ENCODE measurements around the gene ZFYVE9. TPM values are rescaled to one million over a fixed set of nuclear protein-coding genes. Genes with fewer than 3 reads are reported as not detected.

ZFYVE9 gene
- total and polyA plus RNA-seq, 2 experiments from 2014 or later, result 5.4 to 27.3 TPM

DNA sequence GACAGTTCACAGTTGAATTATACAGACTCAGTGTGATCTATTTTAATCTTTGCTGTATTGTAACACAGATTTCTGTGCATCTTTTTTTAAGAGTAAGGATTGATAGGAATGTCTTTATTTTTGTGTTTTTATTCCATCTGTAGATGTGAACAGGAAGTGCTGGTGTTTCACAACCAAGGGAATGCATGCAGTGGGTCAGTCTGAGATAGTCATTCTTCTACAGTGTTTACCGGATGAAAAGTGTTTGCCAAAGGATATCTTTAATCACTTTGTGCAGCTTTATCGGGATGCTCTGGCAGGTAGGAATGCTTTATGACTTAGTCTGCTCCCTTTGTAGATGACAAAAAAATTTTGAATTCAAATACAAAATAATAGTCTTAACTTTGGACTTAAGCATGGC is 139.6 kb downstream of the ZFYVE9 start (continued):
- TF ChIP-seq CTCF (conservative IDR thresholded peaks at IDR 0.05; ENCODE audit: low read depth in 2 of 2) (no peak), STAT1 (IDR thresholded peaks at IDR 0.05; ENCODE audit: unreplicated experiment) (no peak)

DNA sequence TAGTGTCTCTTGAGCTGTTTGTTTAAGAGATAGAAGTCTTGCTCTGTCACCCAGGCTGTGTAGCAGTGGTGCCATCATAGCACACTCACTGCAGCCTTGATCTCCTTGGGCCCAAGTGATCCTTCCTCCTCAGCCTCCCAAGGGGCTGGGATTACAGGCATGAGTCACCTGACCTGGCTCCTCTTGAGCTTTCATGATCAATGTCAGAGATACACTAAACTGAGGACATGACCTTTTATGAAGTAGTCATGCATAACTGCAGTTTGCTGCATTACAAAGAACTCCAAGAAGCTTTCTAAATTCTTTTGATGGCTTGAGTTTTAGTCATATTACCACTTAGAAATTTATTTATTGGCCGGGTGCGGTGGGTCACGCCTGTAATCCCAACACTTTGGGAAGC is 146.4 kb downstream of the ZFYVE9 start:
- Histone ChIP-seq H3K4me2 (no peak overlapping the region), H4K20me1 (replicated peaks; ENCODE audit: insufficient read depth) (no peaks in the 10 kb centered on the region), H3K79me2 (replicated peaks; ENCODE audit: insufficient read depth) (no peaks in the 10 kb centered on the region), H3K4me3 (no peak overlapping the region), H3K9me2 (ENCODE audit: insufficient read depth) (no peaks in the 10 kb centered on the region), H3K36me3 (ENCODE audit: insufficient read depth) (no peaks in the 10 kb centered on the region), H3K27me3 (ENCODE audit: insufficient read depth) (no peaks in the 10 kb centered on the region), H3K27ac (ENCODE audit: low read depth) (no peak overlapping the region), H2AFZ (no peak overlapping the region), H3F3A (replicated peaks; ENCODE audit: low read depth) (no peaks in the 10 kb centered on the region), H3K4me1 (ENCODE audit: insufficient read depth) (no peaks in the 10 kb centered on the region)
- no peak overlapping the region for H3K27ac Mint-ChIP-seq
- no peaks in the 10 kb centered on the region for H3K4me1 Mint-ChIP-seq
- ATAC-seq (no peak), DNase-seq (ENCODE audit: low spot score) (no peak)
- peaks cover 6% of the 10 kb centered on the region for H3K27me3 Mint-ChIP-seq (ENCODE audit: insufficient read depth, low read depth, poor library complexity)
- no peak for TF ChIP-seq EZH2 (IDR thresholded peaks at IDR 0.05; ENCODE audit: low read depth, unreplicated experiment)
- no peak for TF ChIP-seq ZNF331 (CRISPR knock-in tag; IDR thresholded peaks at IDR 0.05; ENCODE audit: low read depth)
- no peak for TF ChIP-seq STAT1 (IDR thresholded peaks at IDR 0.05; ENCODE audit: unreplicated experiment)
- no peak for TF ChIP-seq JUNB (IDR thresholded peaks at IDR 0.05; ENCODE audit: unreplicated experiment)
- no peak for TF ChIP-seq CREB1 (CRISPR knock-in tag; IDR thresholded peaks at IDR 0.05; ENCODE audit: low read depth)
- no peak for TF ChIP-seq REST (IDR thresholded peaks at IDR 0.05; ENCODE audit: unreplicated experiment)
- H3K9me3 Mint-ChIP-seq, result no peaks in the 10 kb centered on the region
- H3K4me3 Mint-ChIP-seq, result no peak overlapping the region
- H3K36me3 Mint-ChIP-seq (ENCODE audit: low read depth), result no peaks in the 10 kb centered on the region

GRCh38 chr1:52294580-52294979 is 152.7 kb downstream of the ZFYVE9 start:
- Histone ChIP-seq H3F3A (replicated peaks; ENCODE audit: low read depth) (no peaks in the 10 kb centered on the region), H3K79me2 (replicated peaks; ENCODE audit: insufficient read depth) (no peaks in the 10 kb centered on the region), H3K27me3 (ENCODE audit: insufficient read depth) (no peaks in the 10 kb centered on the region), H3K27ac (ENCODE audit: low read depth) (no peak overlapping the region), H3K36me3 (ENCODE audit: insufficient read depth) (no peaks in the 10 kb centered on the region), H3K9me2 (ENCODE audit: insufficient read depth) (no peaks in the 10 kb centered on the region), H3K4me1 (ENCODE audit: insufficient read depth) (no peaks in the 10 kb centered on the region), H3K4me2 (no peak overlapping the region), H3K4me3 (no peak overlapping the region), H2AFZ (no peak overlapping the region), H4K20me1 (replicated peaks; ENCODE audit: insufficient read depth) (no peaks in the 10 kb centered on the region)
- Mint-ChIP-seq H3K27me3 (ENCODE audit: insufficient read depth, low read depth, poor library complexity) (peaks cover 1% of the 10 kb centered on the region), H3K27ac (no peak overlapping the region), H3K9me3 (no peaks in the 10 kb centered on the region), H3K36me3 (ENCODE audit: low read depth) (peaks cover 3% of the 10 kb centered on the region; the same call in 1 of the 3 replicates), H3K4me3 (no peak overlapping the region), H3K4me1 (no peaks in the 10 kb centered on the region)
- no peak for ATAC-seq
- no peak for DNase-seq (ENCODE audit: low spot score)
- TF ChIP-seq NANOG (IDR thresholded peaks at IDR 0.05; ENCODE audit: borderline replicate concordance) (no peak), REST (IDR thresholded peaks at IDR 0.05; ENCODE audit: unreplicated experiment) (no peak), ZNF331 (CRISPR knock-in tag; IDR thresholded peaks at IDR 0.05; ENCODE audit: low read depth) (no peak), CREB1 (CRISPR knock-in tag; IDR thresholded peaks at IDR 0.05; ENCODE audit: low read depth) (no peak), JUNB (IDR thresholded peaks at IDR 0.05; ENCODE audit: unreplicated experiment) (no peak), POLR2AphosphoS5 (IDR thresholded peaks at IDR 0.05; ENCODE audit: low read depth) (no peak), ZNF114 (CRISPR knock-in tag; IDR thresholded peaks at IDR 0.05) (no peak), EZH2phosphoT487 (IDR thresholded peaks at IDR 0.05; ENCODE audit: unreplicated experiment) (no peak), STAT1 (IDR thresholded peaks at IDR 0.05; ENCODE audit: unreplicated experiment) (no peak)
- TF ChIP-seq, protein P1, sequence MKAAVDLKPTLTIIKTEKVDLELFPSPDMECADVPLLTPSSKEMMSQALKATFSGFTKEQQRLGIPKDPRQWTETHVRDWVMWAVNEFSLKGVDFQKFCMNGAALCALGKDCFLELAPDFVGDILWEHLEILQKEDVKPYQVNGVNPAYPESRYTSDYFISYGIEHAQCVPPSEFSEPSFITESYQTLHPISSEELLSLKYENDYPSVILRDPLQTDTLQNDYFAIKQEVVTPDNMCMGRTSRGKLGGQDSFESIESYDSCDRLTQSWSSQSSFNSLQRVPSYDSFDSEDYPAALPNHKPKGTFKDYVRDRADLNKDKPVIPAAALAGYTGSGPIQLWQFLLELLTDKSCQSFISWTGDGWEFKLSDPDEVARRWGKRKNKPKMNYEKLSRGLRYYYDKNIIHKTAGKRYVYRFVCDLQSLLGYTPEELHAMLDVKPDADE (IDR thresholded peaks at IDR 0.05), result no peak

Data from GM23338 (cell line).